Pancreas (tissue), 10 donors: Measurements from ENCODE around the gene FBLN1. TPM values are rescaled to one million over a fixed set of nuclear protein-coding genes. Genes with fewer than 3 reads are reported as not detected.

Experiments
- ATAC-seq, 4 donors: fragments of 200-7000 bp; cut with Tn5 transposase; one replicate each; pipeline versions ENCODE4 v1.8.0 to v1.9.1; 2020; ENCODE audit warnings: mild to moderate bottlenecking in 4 of 4, moderate library complexity in 4 of 4
- DNase-seq, 6 donors: peaks; one replicate each; pipeline ENCODE4 v3.0.0-alpha.2; 2020
- FAIRE-seq: peaks from 2 replicates; lab custom pipeline; 2012; peaks lifted over from hg19 to GRCh38; lab: Jason Lieb, UNC
- H3K27ac ChIP-seq, 4 donors: fragments of 200-600 bp; sonication (generic); 1 replicate in 3 of 4; 2 replicates in 1 of 4; pipeline versions ENCODE4 v1.5.0 to v1.8.0; 2020
- H3K27me3 ChIP-seq, 4 donors: fragments of 200-600 bp; one replicate each; pipeline ENCODE4 v1.8.0; 2021
- H3K36me3 ChIP-seq, 3 donors: fragments of 200-600 bp; sonication (generic) in 1 of 3; one replicate each; pipeline versions ENCODE4 v1.5.0 to v1.8.0; 2020 to 2021
- H3K4me1 ChIP-seq, 3 donors: fragments of 200-600 bp; one replicate each; pipeline ENCODE4 v1.8.0; 2021
- H3K4me3 ChIP-seq, 4 donors: fragments of 200-600 bp; sonication (generic) in 2 of 4; one replicate each; pipeline versions ENCODE4 v1.5.0 to v1.8.0; 2020 to 2021
- H3K9me3 ChIP-seq, 4 donors: fragments of 200-600 bp; one replicate each; pipeline ENCODE4 v1.8.0; 2021
- WGBS, 2 donors: extraction: QIAGEN DNeasy Blood & Tissue Kit; methylation state at CpG; one replicate each; pipeline ENCODE4 v1.1.7; 2013; 5-methylcytosine and 5-hydroxymethylcytosine counted together
- intact Hi-C, 3 donors: fragments of 100-400 bp; cut with DNase I; formaldehyde crosslinking; loops; one replicate each; pipeline versions ENCODE4 v1.11.1 to v1.14.2; 2022
- polyA plus RNA-seq, 2 donors: library from polyadenylated mRNA; stranded (reverse); fragments of 200-250 nt; gene quantifications; one replicate each; pipeline ENCODE4 v1.2.3, GENCODE V29; 2013
- total RNA-seq, 6 donors: library from RNA; stranded (reverse); fragmentation: NEBNext Ultra II Directional in 4 of 6; extraction: Animal tissue kit (Norgen Biotek cat#: 25700) in 4 of 6; gene quantifications; one replicate each; pipeline versions ENCODE4 v1.2.1 to v1.2.4, GENCODE V29; 2021 to 2023
- TF ChIP-seq, protein P1 (sequence below), 4 donors: fragments of 200-600 bp; sonication (generic) in 3 of 4; IDR thresholded peaks; one replicate each; pipeline versions ENCODE4 v1.5.0 to v1.8.0; 2021; ENCODE audit warnings: antibody characterized with exemption in 4 of 4
- donor health status: healthy with polysubstance abuse.
- donor health status: DM: no; HTN: no; CAD: no; lungs with moderate emphysema.
- donor health status: DM: no; HTN: no; CAD: no.
- donor health status: control.
- donor health status: control.
- donor health status: Bipolar disorder and iron deficiency.
- donor health status: DM: yes; HTN: yes; CAD: no.
- donor health status: DM: no; HTN: no; CAD: no.
- donor health status: DM: no; HTN: no; CAD: no.
- donor health status: DM: yes; HTN: yes; CAD: no.

FBLN1 gene
- total and polyA plus RNA-seq, 8 donors = 12.0 to 114 (median 21.5) TPM

DNA sequence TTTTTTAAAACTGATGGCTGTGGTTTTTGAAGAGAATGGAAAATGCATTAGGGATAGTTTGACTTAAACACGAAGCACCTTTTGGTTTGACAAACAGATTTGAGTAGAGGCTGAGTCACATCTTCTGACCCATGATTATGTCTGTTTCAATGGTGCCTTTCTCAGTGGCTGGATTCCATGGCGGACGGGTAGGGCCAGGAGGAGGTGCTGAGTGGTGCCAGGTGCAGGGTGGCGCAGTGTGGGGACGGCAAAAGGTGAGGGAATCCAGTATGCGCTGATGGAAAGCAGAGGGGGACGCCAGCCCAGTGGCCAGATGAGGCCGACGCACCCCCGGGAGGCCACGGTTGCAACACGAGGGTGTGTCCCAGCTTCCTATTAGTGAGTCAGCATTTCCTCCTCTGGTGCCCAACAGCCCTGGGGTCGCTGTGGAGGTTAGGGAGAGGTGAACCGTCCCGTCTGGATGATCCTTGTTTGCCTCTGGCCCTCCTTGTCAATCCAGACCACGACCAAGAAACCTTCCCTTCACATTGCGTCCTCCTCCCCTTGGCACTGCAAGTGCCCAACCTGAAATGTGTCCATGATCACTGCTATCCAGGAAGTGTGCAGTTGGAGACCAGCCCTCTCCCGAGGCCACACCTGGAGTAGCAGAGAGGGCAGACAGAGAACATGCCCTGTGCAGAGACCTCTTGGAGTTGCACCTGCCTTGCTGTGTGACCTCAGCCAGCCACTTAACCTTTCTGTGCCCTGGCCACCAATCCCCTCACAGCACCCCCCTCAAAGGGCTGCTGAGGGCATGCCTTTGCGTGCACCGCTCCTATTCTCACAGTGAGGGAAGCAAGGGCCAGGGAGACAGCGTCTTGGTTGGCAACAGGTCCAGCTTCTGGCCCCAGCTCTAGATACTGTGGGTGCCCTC is 136.4 kb downstream of the FBLN1 start:
- Histone ChIP-seq H3K4me3 (no peak overlapping the region), H3K4me1 (no peaks in the 10 kb centered on the region), H3K27me3 (no peaks in the 10 kb centered on the region), H3K9me3 (no peaks in the 10 kb centered on the region), H3K27ac (no peak overlapping the region), H3K36me3 (no peaks in the 10 kb centered on the region)
- peak in 3 of 4 donors; percentile 47 to 83 (median 56) for ATAC-seq
- TF ChIP-seq, protein P1, sequence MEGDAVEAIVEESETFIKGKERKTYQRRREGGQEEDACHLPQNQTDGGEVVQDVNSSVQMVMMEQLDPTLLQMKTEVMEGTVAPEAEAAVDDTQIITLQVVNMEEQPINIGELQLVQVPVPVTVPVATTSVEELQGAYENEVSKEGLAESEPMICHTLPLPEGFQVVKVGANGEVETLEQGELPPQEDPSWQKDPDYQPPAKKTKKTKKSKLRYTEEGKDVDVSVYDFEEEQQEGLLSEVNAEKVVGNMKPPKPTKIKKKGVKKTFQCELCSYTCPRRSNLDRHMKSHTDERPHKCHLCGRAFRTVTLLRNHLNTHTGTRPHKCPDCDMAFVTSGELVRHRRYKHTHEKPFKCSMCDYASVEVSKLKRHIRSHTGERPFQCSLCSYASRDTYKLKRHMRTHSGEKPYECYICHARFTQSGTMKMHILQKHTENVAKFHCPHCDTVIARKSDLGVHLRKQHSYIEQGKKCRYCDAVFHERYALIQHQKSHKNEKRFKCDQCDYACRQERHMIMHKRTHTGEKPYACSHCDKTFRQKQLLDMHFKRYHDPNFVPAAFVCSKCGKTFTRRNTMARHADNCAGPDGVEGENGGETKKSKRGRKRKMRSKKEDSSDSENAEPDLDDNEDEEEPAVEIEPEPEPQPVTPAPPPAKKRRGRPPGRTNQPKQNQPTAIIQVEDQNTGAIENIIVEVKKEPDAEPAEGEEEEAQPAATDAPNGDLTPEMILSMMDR (IDR thresholded peaks at IDR 0.05) = no peak
- DNase-seq = no peak
- no peak for FAIRE-seq
- WGBS, 2 donors = 51 to 70% methylated on average over 21 of the region's 21 CpGs
- intact Hi-C loops = no loop called here

DNA sequence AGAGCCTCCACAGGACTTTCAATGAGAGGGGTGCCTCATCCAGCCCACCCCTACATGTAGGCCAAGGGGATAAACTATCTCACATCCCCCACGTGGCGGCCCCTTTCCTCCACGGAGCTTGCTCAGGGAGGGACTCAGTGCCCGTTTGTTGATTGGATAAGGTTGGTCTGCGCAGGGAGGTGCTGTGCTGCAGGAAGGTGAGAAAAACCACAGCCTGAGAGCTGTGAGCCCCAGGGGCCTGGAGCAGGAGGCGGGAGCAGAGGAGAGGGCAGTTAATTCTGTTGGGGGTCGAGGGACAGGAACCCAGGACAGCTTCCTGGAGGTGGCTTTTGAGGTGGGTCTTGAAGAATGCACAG is 137.0 kb downstream of the FBLN1 start:
- Histone ChIP-seq H3K36me3 (no peaks in the 10 kb centered on the region), H3K27ac (no peak overlapping the region), H3K9me3 (no peaks in the 10 kb centered on the region), H3K4me1 (no peaks in the 10 kb centered on the region), H3K4me3 (no peak overlapping the region), H3K27me3 (no peaks in the 10 kb centered on the region)
- no peak for DNase-seq
- TF ChIP-seq, protein P1 (IDR thresholded peaks at IDR 0.05) = no peak
- WGBS, 2 donors = 46 to 51% methylated on average over 7 of the region's 7 CpGs
- FAIRE-seq = no peak
- ATAC-seq = no peak
- intact Hi-C loops = loop anchor here in 1 of 3 donors (10.0 kb wide), 1 partner anchor 225 kb away; no protein-coding TSS in a partner anchor

DNA sequence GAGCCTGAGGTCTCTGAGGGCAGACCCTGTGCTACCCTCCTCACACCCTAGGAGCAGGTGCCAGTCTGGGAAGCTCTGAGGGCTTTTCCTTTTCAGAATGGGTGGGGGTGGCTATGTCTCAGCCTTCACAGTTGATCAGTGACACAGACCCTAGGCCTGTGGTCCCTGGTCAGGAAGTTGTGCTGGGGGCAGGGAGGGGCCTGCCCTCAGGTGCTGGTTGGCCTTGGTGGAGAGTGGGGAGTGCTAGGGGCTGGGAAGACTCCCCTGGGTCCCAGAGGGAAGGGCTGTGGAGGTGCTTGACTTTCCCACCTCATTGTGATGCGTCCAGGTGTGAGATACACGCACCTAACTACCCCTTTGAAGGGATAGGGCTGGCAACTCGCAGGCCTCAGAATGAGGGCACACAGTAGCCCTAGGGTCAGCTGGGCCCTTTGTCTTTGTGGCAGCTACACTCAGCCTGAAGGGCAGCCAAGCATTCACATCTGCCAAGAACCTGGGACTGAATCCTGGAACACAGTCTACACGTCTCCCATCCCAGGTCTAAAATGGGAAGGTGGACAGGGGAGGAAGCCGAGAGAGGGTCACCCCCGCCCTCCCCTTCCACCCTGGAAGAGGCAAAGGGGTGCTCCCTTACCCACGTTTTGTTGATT is 137.7 kb downstream of the FBLN1 start:
- DNase-seq = no peak
- H3K4me1 ChIP-seq = no peaks in the 10 kb centered on the region
- WGBS, 2 donors = 63 to 72% methylated on average over 7 of the region's 7 CpGs
- TF ChIP-seq, protein P1 (IDR thresholded peaks at IDR 0.05) = no peak
- no peaks in the 10 kb centered on the region for H3K9me3 ChIP-seq
- no peak overlapping the region for H3K27ac ChIP-seq
- H3K27me3 ChIP-seq = no peaks in the 10 kb centered on the region
- H3K4me3 ChIP-seq = no peak overlapping the region
- intact Hi-C loops = loop anchor here in 1 of 3 donors (10.0 kb wide), 1 partner anchor 224 kb away; no protein-coding TSS in a partner anchor
- FAIRE-seq = no peak
- no peak for ATAC-seq
- H3K36me3 ChIP-seq = no peaks in the 10 kb centered on the region

DNA sequence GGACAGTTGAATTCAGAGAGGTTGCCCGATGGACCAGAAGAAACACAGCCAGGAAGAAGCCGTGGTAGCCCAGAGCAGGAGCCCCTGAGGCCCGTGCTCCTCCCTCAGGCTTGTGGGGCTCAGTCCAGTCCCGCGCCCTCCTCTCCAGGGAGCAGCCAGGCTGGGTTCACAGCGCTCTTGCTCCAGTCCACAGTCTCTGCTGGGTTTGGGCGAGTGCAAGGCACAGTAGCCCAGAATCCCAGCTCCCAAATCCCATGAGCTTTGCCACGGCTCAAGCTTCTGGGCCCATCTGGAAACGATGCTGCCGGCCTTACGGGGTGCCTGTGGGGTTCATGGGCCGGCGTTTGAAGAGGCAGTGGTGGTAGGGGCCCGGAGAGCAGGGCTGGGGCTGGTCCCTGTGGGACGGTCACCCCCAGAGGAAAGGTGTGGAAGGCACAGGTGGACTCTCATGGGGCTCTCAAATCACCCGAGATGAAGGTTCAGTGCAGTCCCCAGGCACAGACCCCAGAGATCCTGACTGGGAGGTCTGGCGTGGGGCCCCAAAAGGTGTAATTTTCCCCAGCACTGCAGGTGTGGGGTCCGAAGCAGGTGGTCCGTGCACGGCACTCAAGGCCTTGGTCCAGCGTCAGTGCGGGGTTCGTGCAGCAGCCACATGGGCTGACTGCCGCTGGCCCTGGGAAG is 138.4 kb downstream of the FBLN1 start:
- Histone ChIP-seq H3K4me3 (no peak overlapping the region), H3K9me3 (no peaks in the 10 kb centered on the region), H3K4me1 (no peaks in the 10 kb centered on the region), H3K27me3 (no peaks in the 10 kb centered on the region), H3K36me3 (no peaks in the 10 kb centered on the region), H3K27ac (no peak overlapping the region)
- ATAC-seq (no peak), FAIRE-seq (no peak), DNase-seq (no peak)
- WGBS, 2 donors = 68 to 74% methylated on average over 24 of the region's 24 CpGs
- TF ChIP-seq, protein P1 (IDR thresholded peaks at IDR 0.05) = no peak
- intact Hi-C loops = loop anchor here in 1 of 3 donors (10.0 kb wide), 1 partner anchor 224 kb away; no protein-coding TSS in a partner anchor
